ENCODE measurements around the gene BAZ1A.

GRCh38 chr14:34810028-34810427, 65.1 kb downstream of the BAZ1A start:
- TF ChIP-seq, protein P1, sequence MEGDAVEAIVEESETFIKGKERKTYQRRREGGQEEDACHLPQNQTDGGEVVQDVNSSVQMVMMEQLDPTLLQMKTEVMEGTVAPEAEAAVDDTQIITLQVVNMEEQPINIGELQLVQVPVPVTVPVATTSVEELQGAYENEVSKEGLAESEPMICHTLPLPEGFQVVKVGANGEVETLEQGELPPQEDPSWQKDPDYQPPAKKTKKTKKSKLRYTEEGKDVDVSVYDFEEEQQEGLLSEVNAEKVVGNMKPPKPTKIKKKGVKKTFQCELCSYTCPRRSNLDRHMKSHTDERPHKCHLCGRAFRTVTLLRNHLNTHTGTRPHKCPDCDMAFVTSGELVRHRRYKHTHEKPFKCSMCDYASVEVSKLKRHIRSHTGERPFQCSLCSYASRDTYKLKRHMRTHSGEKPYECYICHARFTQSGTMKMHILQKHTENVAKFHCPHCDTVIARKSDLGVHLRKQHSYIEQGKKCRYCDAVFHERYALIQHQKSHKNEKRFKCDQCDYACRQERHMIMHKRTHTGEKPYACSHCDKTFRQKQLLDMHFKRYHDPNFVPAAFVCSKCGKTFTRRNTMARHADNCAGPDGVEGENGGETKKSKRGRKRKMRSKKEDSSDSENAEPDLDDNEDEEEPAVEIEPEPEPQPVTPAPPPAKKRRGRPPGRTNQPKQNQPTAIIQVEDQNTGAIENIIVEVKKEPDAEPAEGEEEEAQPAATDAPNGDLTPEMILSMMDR (IDR thresholded peaks at IDR 0.05; ENCODE audit: low read depth, low read length, missing input control): no peak
- TF ChIP-seq, protein P2, sequence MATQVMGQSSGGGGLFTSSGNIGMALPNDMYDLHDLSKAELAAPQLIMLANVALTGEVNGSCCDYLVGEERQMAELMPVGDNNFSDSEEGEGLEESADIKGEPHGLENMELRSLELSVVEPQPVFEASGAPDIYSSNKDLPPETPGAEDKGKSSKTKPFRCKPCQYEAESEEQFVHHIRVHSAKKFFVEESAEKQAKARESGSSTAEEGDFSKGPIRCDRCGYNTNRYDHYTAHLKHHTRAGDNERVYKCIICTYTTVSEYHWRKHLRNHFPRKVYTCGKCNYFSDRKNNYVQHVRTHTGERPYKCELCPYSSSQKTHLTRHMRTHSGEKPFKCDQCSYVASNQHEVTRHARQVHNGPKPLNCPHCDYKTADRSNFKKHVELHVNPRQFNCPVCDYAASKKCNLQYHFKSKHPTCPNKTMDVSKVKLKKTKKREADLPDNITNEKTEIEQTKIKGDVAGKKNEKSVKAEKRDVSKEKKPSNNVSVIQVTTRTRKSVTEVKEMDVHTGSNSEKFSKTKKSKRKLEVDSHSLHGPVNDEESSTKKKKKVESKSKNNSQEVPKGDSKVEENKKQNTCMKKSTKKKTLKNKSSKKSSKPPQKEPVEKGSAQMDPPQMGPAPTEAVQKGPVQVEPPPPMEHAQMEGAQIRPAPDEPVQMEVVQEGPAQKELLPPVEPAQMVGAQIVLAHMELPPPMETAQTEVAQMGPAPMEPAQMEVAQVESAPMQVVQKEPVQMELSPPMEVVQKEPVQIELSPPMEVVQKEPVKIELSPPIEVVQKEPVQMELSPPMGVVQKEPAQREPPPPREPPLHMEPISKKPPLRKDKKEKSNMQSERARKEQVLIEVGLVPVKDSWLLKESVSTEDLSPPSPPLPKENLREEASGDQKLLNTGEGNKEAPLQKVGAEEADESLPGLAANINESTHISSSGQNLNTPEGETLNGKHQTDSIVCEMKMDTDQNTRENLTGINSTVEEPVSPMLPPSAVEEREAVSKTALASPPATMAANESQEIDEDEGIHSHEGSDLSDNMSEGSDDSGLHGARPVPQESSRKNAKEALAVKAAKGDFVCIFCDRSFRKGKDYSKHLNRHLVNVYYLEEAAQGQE (IDR thresholded peaks at IDR 0.05): no peak
- TF ChIP-seq, protein P3, sequence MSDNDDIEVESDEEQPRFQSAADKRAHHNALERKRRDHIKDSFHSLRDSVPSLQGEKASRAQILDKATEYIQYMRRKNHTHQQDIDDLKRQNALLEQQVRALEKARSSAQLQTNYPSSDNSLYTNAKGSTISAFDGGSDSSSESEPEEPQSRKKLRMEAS (IDR thresholded peaks at IDR 0.05): no peak
- TF ChIP-seq YY1 (IDR thresholded peaks at IDR 0.05) (no peak), GABPA (IDR thresholded peaks at IDR 0.05 in 1 of 2, conservative IDR thresholded peaks at IDR 0.05 in 1 of 2) (no peak), ATF3 (IDR thresholded peaks at IDR 0.05) (no peak), JUND (IDR thresholded peaks at IDR 0.05) (no peak), TAF1 (conservative IDR thresholded peaks at IDR 0.05) (no peak), RAD21 (IDR thresholded peaks at IDR 0.05) (no peak)

All from liver (tissue), 3 donors.